Liver (tissue), 9 donors: Measurements from ENCODE around the gene GATA3. TPM values are rescaled to one million over a fixed set of nuclear protein-coding genes. Genes with fewer than 3 reads are reported as not detected.

Experiments used
- DNase-seq: peaks from one replicate; pipeline ENCODE4 v3.0.0-alpha.2; 2017; ENCODE audit warnings: low spot score
- H3K27ac ChIP-seq, 2 donors: one replicate each; pipeline ENCODE4 v1.7.0; 2013; ENCODE audit warnings: inconsistent platforms in 2 of 2, low read length in 2 of 2, control low read depth in 1 of 2, low read depth in 1 of 2, mild to moderate bottlenecking in 1 of 2
- H3K27me3 ChIP-seq, 4 donors: one replicate each; pipeline versions ENCODE4 v1.6.1 to v1.7.0; 2013; ENCODE audit warnings: low read length in 3 of 4, inconsistent platforms in 1 of 4, mild to moderate bottlenecking in 1 of 4, moderate library complexity in 1 of 4; ENCODE audit not compliant: control insufficient read depth in 4 of 4, insufficient read depth in 4 of 4
- H3K36me3 ChIP-seq, 4 donors: one replicate each; pipeline versions ENCODE4 v1.6.1 to v1.7.0; 2013; ENCODE audit warnings: low read length in 3 of 4, mild to moderate bottlenecking in 3 of 4, low read depth in 1 of 4, moderate library complexity in 1 of 4; ENCODE audit not compliant: control insufficient read depth in 4 of 4, insufficient read depth in 3 of 4
- H3K4me1 ChIP-seq, 4 donors: one replicate each; pipeline versions ENCODE4 v1.6.1 to v1.7.0; 2013; ENCODE audit warnings: low read length in 3 of 4, mild to moderate bottlenecking in 3 of 4, moderate library complexity in 1 of 4; ENCODE audit not compliant: control insufficient read depth in 4 of 4, insufficient read depth in 4 of 4
- H3K4me3 ChIP-seq, 3 donors: one replicate each; pipeline versions ENCODE4 v1.6.1 to v1.7.0; 2013; ENCODE audit warnings: low read length in 3 of 3, control low read depth in 1 of 3, low read depth in 1 of 3, mild to moderate bottlenecking in 1 of 3
- H3K9ac ChIP-seq, 2 donors: one replicate each; pipeline ENCODE4 v1.7.0; 2013; ENCODE audit warnings: low read length in 2 of 2, mild to moderate bottlenecking in 2 of 2, moderate library complexity in 2 of 2, control low read depth in 1 of 2, low read depth in 1 of 2
- H3K9me3 ChIP-seq, 4 donors: one replicate each; pipeline versions ENCODE4 v1.6.1 to v1.7.0; 2013; ENCODE audit warnings: low read length in 3 of 4; ENCODE audit not compliant: control insufficient read depth in 4 of 4
- ATF3 ChIP-seq: IDR thresholded peaks from 2 replicates; pipeline ENCODE4 v1.6.1; 2016; ENCODE audit warnings: antibody characterized with exemption
- CTCF ChIP-seq: fragments of 150-350 bp; IDR thresholded peaks from 2 replicates; pipeline ENCODE4 v1.5.1; 2017; ENCODE audit warnings: improper control_type of control experiment, low read depth, low read length; ENCODE audit not compliant: missing input control
- EGR1 ChIP-seq, 2 donors: IDR thresholded peaks; 2 replicates each; pipeline ENCODE4 v1.6.1; 2016 to 2018; ENCODE audit warnings: antibody characterized with exemption in 2 of 2, low read depth in 2 of 2
- FOXA1 ChIP-seq: IDR thresholded peaks from 2 replicates; pipeline ENCODE4 v1.6.1; 2016; ENCODE audit warnings: antibody characterized with exemption
- FOXA2 ChIP-seq: IDR thresholded peaks from 2 replicates; pipeline ENCODE4 v1.6.1; 2016; ENCODE audit warnings: antibody characterized with exemption
- GABPA ChIP-seq, 2 donors: IDR thresholded peaks in 1 of 2; conservative IDR thresholded peaks in 1 of 2; 2 replicates each; pipeline ENCODE4 v1.6.1; 2016; ENCODE audit warnings: antibody characterized with exemption in 2 of 2, mild to moderate bottlenecking in 1 of 2, moderate library complexity in 1 of 2
- HNF4A ChIP-seq, 2 donors: conservative IDR thresholded peaks; 2 replicates each; pipeline ENCODE4 v1.6.1; 2016; ENCODE audit warnings: antibody characterized with exemption in 2 of 2, mild to moderate bottlenecking in 2 of 2
- HNF4G ChIP-seq: IDR thresholded peaks from 2 replicates; pipeline ENCODE4 v1.6.1; 2016; ENCODE audit warnings: antibody characterized with exemption
- JUND ChIP-seq, 2 donors: IDR thresholded peaks; 2 replicates each; pipeline ENCODE4 v1.6.1; 2016; ENCODE audit warnings: antibody characterized with exemption in 2 of 2
- MAX ChIP-seq: IDR thresholded peaks from 2 replicates; pipeline ENCODE4 v1.6.1; 2016; ENCODE audit warnings: antibody characterized with exemption
- NR2F2 ChIP-seq: IDR thresholded peaks from 2 replicates; pipeline ENCODE4 v1.6.1; 2016; ENCODE audit warnings: antibody characterized with exemption
- RAD21 ChIP-seq, 2 donors: IDR thresholded peaks; 2 replicates each; pipeline ENCODE4 v1.6.1; 2016; ENCODE audit warnings: antibody characterized with exemption in 2 of 2, mild to moderate bottlenecking in 2 of 2
- REST ChIP-seq: IDR thresholded peaks from 2 replicates; pipeline ENCODE4 v1.6.1; 2016; ENCODE audit warnings: antibody characterized with exemption, mild to moderate bottlenecking
- RXRA ChIP-seq, 2 donors: IDR thresholded peaks; 2 replicates each; pipeline ENCODE4 v1.6.1; 2017 to 2018; ENCODE audit warnings: antibody characterized with exemption in 2 of 2, mild to moderate bottlenecking in 1 of 2
- SP1 ChIP-seq: IDR thresholded peaks from 2 replicates; pipeline ENCODE4 v1.6.1; 2018; ENCODE audit warnings: antibody characterized with exemption, mild to moderate bottlenecking
- TAF1 ChIP-seq: conservative IDR thresholded peaks from 2 replicates; pipeline ENCODE4 v1.6.1; 2016; ENCODE audit warnings: antibody characterized with exemption, mild to moderate bottlenecking
- YY1 ChIP-seq: IDR thresholded peaks from 2 replicates; pipeline ENCODE4 v1.6.1; 2016; ENCODE audit warnings: antibody characterized with exemption, mild to moderate bottlenecking
- ZBTB33 ChIP-seq: IDR thresholded peaks from 2 replicates; pipeline ENCODE4 v1.6.1; 2016; ENCODE audit warnings: antibody characterized with exemption
- WGBS: extraction: QIAGEN DNeasy Blood & Tissue Kit; methylation state at CpG from one replicate; pipeline ENCODE4 v1.1.7; 2013; 5-methylcytosine and 5-hydroxymethylcytosine counted together
- polyA plus RNA-seq, 2 donors: library from polyadenylated mRNA; stranded (reverse) in 1 of 2; unstranded in 1 of 2; fragments of 200-250 nt in 1 of 2; fragments of >200 nt in 1 of 2; fragmentation: Nextera tagmentation in 1 of 2; extraction: Ambion mirVana in 1 of 2; gene quantifications; one replicate each; pipeline versions ENCODE4 v1.2.1 to v1.2.3, GENCODE V29; 2013 to 2015
- total RNA-seq, 2 donors: library from RNA; depleted of rRNA; stranded (reverse); fragments of >200 nt; gene quantifications; one replicate each; pipeline ENCODE4 v1.2.3, GENCODE V29; 2014
- donor health status: healthy.
- donor health status: healthy.
- donor health status: healthy.
- donor health status: healthy.
- donor health status: healthy.

Gene GATA3
- total and polyA plus RNA-seq, 4 donors, result 0.08 to 0.51 (median 0.21) TPM

- 2% methylated on average over 60 of the region's 60 CpGs for WGBS
- Histone ChIP-seq H3K9ac (peak overlapping the region in 1 of 2 donors; percentile 52), H3K4me1 (peaks cover 25 to 62% (median 34%) of the 10 kb centered on the region in 4 donors)
Measured at GRCh38 chr10:8053446-8054243, 843 bp upstream of the GATA3 start.

GRCh38 chr10:8054244-8054493, 319 bp upstream of the GATA3 start:
- TF ChIP-seq ZBTB33, result no peak
- no peak for TF ChIP-seq ATF3
- no peak for TF ChIP-seq REST
- no peak for TF ChIP-seq SP1
- TF ChIP-seq RXRA (IDR thresholded peaks at IDR 0.05), result no peak
- TF ChIP-seq GABPA (IDR thresholded peaks at IDR 0.05 in 1 of 2, conservative IDR thresholded peaks at IDR 0.05 in 1 of 2), result no peak
- TF ChIP-seq RAD21 (IDR thresholded peaks at IDR 0.05), result no peak
- no peak for TF ChIP-seq FOXA2
- TF ChIP-seq FOXA1, result no peak
- no peak for TF ChIP-seq HNF4A (conservative IDR thresholded peaks at IDR 0.05)
- TF ChIP-seq MAX, result no peak
- no peak for TF ChIP-seq TAF1
- no peak for TF ChIP-seq YY1
- TF ChIP-seq EGR1 (IDR thresholded peaks at IDR 0.05; ENCODE audit: low read depth in 2 of 2), result no peak
- TF ChIP-seq NR2F2, result no peak
- TF ChIP-seq HNF4G, result no peak
- TF ChIP-seq CTCF, result no peak
- TF ChIP-seq JUND (IDR thresholded peaks at IDR 0.05), result no peak
- Histone ChIP-seq H3K36me3 (no peaks in the 10 kb centered on the region), H3K27ac (peak overlapping the region; percentile 11 to 64), H3K9me3 (no peaks in the 10 kb centered on the region), H3K27me3 (peaks cover 3 to 7% (median 4%) of the 10 kb centered on the region in 4 donors), H3K9ac (no peak overlapping the region), H3K4me3 (peak overlapping the region in 2 of 3 donors; percentile 53 to 58), H3K4me1 (peaks cover 23 to 59% (median 33%) of the 10 kb centered on the region in 4 donors)
- DNase-seq, result no peak
- WGBS, result 1% methylated on average over 25 of the region's 25 CpGs

More at GRCh38 chr10:8053446-8054243, 843 bp upstream of the GATA3 start:
- TF ChIP-seq CTCF, result peak; percentile 74
- no peak for TF ChIP-seq FOXA1
- TF ChIP-seq HNF4A (conservative IDR thresholded peaks at IDR 0.05), result no peak
- peak; percentile 14 for TF ChIP-seq SP1
- TF ChIP-seq RAD21 (IDR thresholded peaks at IDR 0.05), result peak; percentile 82 to 84
- H3K27ac ChIP-seq, result peak overlapping the region; percentile 11 to 64
- no peaks in the 10 kb centered on the region for H3K9me3 ChIP-seq
- no peaks in the 10 kb centered on the region for H3K36me3 ChIP-seq
- H3K4me3 ChIP-seq, result peak overlapping the region; percentile 53 to 59 (median 58)
- H3K27me3 ChIP-seq, result peaks cover 3 to 7% (median 3%) of the 10 kb centered on the region in 4 donors
- peak; percentile 90 for DNase-seq
